GM18517 (cell line): ENCODE results near the gene BRD3OS.

Experiments used
- ATAC-seq: cut with Tn5 transposase; IDR thresholded peaks from one replicate; pipeline ENCODE4 v1.9.1; 2021; ENCODE audit warnings: mild to moderate bottlenecking, moderate library complexity; ENCODE audit not compliant: unreplicated experiment

BRD3OS gene

GRCh38 chr9:134076644-134077043 is 51.4 kb downstream of the BRD3OS start:
- no peak for ATAC-seq
